Stimulated activated CD8-positive, alpha-beta memory T cell treated with anti-CD3 and anti-CD28 coated beads, Interleukin-15, amount 100 ng/mL, for 4 hours (primary cell): ENCODE data around the gene KCNH6.

Source experiments
- DNase-seq, 2 donors: peaks; one replicate each; pipeline ENCODE4 v3.0.0-alpha.2; 2020; ENCODE audit warnings: low read depth in 2 of 2

Gene KCNH6

DNA sequence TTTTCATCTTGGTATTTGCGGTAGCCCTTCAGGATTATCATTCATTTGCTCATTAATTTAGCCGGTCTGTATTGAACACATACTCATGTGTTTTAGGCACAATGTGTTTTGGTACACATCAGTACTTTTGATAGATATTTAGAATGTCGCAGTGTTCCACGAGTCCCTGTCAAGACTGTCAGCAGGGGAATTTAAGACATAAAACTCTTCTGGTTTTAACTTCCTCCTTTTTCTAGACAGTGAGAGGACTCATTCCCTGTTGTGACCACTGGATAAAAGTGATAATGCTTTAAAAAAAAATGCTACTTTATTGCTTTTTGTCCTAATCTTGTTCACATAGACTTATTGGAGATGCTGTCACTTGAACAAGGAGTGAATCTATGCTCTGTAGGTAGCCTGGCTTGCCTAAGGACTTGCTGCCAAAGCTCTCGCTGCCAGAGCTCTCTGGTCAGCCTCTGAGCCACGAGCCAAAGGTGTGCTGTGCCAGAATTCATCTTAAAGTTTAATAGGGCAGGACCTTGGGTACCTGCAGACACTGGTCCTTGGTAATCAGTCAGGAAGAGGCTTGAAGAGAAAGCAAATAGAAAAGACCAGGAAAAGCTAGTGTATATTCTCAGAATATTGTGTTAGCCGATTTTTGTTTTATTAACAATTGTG is 32.5 kb downstream of the KCNH6 start:
- no peak for DNase-seq

DNA sequence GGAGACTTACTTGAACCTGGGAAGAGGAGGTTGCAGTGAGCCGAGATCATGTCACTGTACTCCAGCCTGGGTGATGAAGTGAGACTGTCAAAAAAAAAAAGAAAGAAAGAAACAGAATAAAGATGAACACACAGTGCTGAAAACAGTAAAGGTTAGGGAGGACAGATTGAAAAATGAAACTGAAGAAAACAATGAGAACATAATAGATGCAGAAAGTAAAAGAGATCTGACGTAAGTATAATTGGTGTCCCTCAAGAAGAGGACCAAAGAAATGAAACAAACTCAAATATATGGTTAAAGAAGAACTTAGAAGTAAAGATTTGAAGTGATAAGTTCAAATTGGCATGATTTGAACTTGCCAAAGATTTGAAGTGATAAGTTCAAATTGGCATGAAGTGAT is 34.3 kb downstream of the KCNH6 start:
- DNase-seq, result no peak

DNA sequence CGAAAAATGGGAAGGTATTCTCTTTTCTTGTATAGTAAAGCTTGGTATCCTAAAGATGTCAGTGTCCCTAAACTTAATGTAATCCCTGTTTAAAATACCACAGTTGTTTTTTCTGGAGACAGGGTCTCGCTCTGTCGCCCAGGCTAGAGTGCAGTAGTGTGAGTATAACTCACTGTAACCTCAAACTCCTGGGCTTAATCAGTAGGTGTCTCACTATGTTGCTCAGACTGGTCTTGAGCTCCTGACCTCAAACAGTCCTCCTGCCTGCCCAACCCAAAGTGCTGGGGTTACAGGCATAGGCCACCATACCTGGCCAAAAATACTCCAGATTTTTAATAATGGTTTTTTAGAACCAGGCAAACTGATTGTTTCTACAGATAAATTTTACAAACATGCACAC is 35.3 kb downstream of the KCNH6 start:
- DNase-seq, result no peak

- no peak for DNase-seq
Measured at GRCh38 chr17:63561819-63562218, 38.7 kb downstream of the KCNH6 start.

DNA sequence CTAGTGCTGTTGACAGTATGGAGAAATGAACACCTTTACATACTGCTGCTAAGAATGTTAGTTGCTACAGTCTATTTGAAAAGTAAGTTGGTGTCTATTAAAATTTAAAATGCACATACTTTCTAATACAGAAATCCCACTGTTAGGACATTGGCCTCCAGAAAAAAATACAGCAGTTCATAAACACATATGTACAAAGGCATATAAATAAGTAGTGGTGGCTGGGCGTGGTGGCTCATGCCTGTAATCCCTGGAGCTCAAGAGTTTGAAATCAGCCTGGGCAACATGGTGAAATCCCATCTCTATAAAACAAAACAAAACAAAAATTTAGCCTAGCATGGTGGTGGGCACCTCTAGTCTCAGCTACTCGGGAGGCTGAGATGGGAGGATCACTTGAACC is 40.2 kb downstream of the KCNH6 start:
- DNase-seq, result no peak

DNA sequence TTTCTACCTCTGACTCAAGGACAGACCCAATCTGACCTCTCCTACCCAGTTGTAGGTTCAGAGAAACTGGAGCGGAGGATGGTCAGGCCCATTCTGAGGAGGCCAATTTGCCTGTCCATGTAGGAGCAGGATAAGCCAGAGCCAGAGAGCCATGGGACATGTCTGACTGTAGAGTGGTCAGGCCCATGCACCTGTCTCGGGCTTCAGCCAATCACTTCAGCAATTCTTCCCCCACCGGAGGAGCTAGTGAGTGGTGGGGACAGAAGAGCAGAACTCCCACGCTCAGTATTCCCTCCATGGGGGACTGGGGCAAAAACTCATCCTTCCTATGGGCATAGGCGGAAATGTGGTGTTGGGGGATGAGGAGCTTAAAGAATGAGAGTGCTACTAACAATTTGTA is 41.4 kb downstream of the KCNH6 start:
- no peak for DNase-seq

DNA sequence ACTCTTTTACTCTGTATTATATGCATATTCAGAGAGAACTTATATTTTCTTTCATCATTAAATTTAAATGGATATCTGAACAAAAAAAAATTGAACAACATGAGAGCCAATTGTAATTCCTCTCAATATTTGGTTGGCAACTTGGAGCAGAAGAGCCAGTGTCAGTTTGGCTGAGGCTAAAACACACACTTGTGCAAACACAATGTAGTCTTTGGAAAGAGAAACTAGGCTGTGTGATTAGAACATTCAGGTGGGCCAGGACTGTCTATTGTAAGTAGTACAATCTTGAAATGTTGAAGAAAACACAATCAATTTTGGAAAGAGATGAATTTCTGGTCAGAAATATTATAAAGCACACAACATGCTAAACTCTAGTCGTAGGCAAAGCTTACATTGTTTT is 44.1 kb downstream of the KCNH6 start:
- no peak for DNase-seq

- no peak for DNase-seq
Measured at GRCh38 chr17:63568563-63568962, 45.4 kb downstream of the KCNH6 start.

- no peak for DNase-seq
Measured at GRCh38 chr17:63571632-63572310, 48.6 kb downstream of the KCNH6 start.

DNA sequence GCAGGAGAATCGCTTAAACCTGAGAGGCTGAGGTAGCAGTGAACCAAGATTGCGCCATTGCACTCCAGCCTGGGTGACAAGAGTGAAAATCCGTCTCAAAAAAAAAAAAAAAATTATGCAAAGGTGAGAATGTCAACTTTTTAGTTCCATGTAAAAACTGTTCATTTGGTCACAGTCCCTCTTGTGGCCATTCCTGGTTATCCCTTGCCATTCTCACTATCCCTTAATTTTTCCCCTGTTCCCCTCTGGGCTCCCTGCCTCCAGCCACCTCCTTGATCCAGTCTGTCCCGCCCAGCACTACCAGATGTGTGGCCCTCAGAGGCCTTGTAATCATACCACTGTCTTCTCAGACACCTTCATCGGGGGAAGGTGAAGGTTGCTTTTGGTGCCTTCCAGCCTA is 50.5 kb downstream of the KCNH6 start:
- DNase-seq, result no peak

- DNase-seq, result no peak
Measured at GRCh38 chr17:63578027-63578768, 55.0 kb downstream of the KCNH6 start.

- no peak for DNase-seq
Measured at GRCh38 chr17:63578769-63579111, 55.6 kb downstream of the KCNH6 start.

- no peak for DNase-seq
Measured at GRCh38 chr17:63579633-63580032, 56.5 kb downstream of the KCNH6 start.

DNA sequence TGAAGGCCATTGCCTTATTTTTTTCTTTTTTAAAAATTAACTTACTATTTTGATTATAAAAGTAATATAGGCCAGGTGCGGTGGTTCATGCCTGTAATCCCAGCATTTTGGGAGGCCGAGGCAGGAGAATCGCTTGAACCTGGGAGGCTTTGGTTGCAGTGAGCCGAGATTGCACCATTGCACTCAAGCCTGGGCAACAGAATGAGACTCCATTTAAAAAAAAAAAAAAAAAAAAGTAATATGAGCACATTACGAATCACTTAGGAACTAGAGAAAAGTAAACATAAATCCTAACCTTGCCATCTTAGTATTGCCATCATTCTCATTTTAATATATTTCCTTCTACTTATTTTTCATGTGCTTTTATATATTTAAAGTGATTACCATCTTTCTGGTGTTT is 64.6 kb downstream of the KCNH6 start:
- DNase-seq, result no peak

- DNase-seq, result no peak
Measured at GRCh38 chr17:63588797-63589196, 65.6 kb downstream of the KCNH6 start.

- no peak for DNase-seq
Measured at GRCh38 chr17:63589646-63590045, 66.5 kb downstream of the KCNH6 start.

GRCh38 chr17:63592797-63593196 is 69.6 kb downstream of the KCNH6 start:
- no peak for DNase-seq

DNA sequence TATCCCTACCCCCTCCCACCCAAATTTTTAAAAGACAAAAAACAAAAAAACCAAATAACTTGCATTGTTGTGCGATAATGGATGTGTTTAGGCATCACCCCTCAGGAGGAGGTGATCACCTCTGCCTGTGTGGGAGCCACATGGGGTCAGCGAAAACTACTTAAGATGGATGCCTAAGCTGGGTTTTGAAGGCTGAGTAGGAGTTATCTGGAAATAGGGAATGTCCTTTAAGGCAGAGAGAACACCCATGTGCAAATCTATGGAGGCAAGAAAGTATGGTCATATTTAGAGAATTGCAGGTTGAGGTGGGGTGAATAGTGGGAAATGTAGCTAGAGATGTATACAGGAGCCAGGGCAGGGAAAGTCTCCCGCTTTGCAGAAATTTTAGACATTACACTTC is 72.0 kb downstream of the KCNH6 start:
- DNase-seq, result no peak
